Fibroblast of upper back skin (primary cell): ENCODE data around the gene MRGPRF.

ENCODE experiments used
- DNase-seq: peaks from one replicate; pipeline ENCODE4 v3.0.0-alpha.2; 2013

MRGPRF gene

DNA sequence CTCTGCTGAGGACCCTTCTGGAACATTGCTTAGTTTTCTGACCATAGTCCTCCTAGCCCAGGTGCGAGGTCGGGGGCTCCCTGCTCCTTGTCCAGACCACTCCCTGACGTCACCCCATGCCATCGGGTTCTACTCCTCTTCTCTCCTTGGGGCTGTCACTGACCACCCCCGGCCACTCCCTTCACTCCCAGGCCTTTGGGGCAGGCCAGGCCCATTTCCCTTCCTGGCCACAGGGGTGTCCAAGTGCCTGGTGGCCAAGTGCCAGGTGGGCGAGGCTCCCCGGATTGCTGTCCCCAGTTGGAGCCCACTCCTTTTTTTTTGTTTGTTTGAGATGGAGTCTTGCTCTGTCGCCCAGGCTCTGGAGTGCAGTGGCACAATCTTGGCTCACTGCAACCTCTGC, 51.8 kb downstream of the MRGPRF start:
- DNase-seq, result no peak

DNA sequence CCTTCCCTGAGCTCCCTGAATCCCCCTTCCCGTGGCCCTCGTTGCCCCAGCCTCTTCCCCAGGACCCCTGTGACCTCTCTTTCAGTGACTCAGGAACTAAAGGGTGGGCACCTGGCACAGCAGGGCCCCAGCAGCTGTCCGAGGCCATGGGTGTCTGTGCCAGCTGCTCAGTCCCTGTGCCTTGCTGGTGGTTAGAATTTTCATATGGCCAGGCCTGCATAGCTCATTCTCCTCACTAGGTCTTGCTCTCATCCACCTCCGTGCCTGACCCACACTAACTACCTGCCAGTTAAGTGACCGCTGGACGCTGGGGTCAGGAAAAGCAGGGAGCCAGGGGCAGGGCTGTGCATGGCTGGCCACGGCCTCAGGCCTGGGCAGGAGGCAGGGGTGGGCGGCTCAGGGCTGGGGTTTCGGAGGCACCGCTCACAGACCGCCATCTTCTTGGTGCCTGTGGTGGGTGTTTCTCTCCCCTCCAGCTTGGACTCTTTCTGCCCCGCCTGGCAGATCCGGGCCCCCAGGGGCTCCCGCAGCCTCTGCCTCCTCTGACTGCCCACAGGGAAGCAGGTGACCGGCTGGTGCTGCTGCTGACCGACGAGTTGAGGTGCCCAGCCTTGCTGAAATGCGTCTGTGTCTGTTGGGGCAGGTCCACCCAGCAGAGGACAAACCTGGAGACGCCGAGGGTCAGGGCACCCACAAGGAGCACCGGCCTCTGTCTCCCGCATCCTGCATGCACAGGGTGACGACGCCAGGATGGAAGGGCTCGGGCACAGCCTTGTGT, 52.6 kb downstream of the MRGPRF start:
- no peak for DNase-seq

DNA sequence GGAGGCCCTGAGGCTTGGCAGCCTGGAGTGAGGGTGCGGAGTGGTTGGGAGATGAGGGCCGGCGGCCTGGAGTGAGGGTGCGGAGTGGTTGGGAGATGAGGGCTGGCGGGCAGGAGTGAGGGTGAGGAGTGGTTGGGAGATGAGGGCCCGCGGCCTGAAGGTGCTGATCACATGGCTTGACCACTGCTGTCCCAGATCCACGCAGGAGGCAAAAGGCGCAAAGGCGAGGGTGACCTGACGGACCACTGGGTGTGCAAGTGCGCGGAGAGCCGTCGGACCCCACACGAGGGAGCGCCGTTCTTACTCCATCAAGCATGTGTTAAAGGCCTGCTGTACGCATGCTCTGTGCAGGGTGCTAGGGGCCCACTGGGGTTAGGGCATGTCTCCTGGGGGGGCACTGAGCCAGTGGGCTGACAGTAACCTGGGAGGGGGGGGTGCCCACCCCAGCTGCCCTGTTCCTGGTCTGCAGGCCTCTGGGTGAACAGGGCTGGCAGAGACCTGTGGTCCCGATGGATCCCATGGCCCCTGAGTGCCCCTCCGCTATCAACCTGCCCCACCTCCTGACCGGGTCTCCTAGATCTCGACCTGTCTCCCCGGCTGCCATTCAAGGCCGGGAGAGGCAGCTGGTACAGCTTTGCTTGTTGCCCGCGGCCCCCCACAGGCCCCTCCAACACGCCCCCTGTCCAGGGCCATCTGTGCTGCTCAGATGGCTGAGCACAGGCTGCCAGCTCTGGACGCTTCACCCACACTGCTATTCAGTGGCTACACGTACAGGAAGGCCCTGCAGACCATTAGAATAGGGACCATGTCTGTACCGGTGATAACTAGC, 53.4 kb downstream of the MRGPRF start:
- no peak for DNase-seq

DNA sequence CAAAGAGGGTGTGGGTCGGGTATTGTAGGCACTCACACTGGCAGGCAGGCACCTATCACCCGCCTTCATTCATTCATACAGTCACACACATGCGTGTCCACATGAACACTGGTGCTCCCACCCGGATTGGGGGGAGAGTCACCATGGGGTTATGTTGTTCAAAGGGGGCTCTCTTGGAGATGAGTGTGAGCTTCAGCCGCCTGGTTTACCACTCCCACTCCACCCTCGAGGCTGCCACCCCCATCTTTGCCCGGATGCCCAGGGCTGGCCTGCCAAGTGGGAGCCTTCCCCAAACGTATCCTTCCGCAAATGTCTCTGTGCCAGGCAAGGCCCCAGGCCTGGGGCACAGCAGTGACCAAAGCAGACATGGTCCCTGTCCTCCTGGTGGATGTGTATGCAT, 54.8 kb downstream of the MRGPRF start:
- no peak for DNase-seq

DNA sequence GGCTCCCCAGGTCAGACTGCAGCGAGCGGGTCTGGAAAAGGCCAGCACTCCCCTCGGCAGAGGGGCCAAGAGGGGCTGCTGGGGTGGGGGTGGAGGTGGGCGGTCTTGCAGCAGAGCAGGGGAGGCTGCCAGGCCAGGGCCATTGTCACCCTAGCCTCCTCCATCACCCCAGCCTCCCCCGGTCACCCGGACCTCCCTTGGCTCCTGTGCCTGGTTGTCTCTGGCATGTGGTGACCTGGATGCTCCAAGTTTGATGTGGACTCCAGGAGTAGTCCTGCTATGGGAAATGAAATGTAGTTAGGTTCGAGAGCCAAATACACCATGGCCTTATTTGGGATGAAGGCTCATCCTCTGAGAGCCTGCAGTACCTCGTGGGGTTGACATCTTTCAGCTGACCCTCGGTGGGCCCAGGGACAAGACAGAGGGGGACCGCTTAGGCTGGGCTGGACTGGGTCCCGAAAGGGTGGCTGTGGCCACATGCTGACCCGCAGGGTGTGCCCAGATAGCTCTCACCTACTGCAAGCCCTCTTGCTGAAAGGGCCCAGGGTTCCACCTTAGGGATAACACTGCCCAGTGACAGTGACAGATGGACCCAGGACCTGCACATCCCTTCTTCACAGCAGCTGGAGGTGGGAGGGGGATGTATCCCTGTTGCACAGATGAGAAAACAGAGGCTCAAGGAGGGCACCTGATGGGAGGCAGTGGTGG, 56.3 kb downstream of the MRGPRF start:
- DNase-seq, result no peak

DNA sequence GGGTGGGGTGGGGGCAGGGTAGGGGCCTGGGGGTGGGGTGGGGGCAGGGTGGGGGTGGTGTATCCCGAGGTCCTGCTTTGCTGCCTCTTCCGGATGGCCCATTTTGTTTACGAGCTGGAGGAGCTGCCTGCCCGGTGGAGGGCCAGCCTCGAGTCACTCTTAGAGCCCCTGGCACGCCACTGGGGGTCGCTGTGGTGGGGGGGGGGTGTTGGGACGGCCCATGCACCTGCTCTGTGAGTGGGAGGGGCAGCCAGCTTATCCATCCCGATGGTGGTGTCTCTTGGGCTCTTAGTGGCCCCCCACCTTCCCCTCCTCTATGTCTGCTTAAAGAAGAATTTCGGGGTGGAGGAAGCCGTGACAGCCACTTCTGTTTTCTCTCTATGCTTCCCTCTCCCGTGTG, 56.9 kb downstream of the MRGPRF start:
- no peak for DNase-seq

DNA sequence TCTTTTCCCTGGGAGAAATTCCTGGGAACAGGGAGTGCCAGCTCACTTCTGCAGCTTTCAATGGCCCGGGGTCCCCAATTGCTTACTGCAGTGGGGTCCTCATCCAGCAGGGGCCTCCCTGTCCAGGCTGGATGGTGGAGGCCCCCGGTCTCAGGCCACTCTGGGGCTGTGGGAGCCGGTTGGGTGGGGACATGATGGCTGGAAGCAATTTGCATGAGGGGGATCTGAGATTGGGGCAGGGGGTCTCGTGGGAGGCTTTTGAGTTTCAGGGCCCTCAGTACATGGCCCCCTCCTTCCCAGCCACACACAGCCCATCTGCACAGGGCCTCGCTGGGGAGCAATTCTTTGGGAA, 57.5 kb downstream of the MRGPRF start:
- no peak for DNase-seq

DNA sequence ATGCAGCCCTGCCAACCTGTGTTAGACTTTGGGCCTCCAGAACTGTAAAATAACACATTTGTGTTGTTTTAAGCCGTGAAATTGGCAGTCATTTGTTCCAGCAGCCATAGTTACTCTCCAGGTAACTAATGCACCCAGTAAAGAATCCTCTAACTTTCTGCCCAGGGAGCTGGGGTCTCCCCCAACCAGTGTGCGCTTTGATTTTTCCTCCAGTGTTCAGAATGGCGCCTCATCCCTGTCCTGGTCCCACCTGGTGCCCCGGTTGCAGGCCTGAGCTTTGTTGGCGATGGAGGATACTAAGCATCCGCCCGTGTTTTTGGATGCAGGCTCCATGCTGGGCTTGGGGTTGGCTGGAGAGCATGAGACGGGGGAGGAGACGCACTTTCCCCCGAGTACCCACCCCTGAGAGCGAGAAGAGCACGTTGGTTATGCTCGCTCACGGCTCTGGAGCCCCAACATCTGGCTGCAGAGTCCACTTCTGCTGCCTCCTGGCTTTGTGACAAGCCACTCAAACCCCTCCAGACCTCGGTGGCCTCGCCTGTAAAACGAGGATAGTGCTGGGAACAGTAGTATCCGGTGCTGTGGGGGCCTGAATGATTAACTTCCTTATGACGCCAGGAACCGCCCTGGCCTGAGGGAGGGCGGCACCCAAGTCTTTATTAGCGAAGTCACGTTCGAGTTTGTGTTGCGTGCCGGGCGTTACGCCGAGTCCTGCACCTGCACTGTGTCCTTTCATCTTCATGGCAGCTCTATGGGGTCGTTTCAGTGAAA, 58.0 kb downstream of the MRGPRF start:
- no peak for DNase-seq
